SK-N-SH treated with all-trans-retinoic acid at 6 μM for 48 hours (cell line): Measurements from ENCODE around the gene TEP1.

Source experiments
- ATAC-seq: fragments of 200-7000 bp; cut with Tn5 transposase; 3 replicates; pipeline ENCODE4 v1.9.1; 2020; ENCODE audit warnings: mild to moderate bottlenecking, moderate library complexity
- CREB5 ChIP-seq: fragments of 250-450 bp; sonication (Bioruptor Pico); IDR thresholded peaks from 2 replicates; pipeline ENCODE4 v1.5.1; 2020; ENCODE audit warnings: low read depth, mild to moderate bottlenecking, moderate library complexity
- CSDC2 ChIP-seq: fragments of 250-450 bp; sonication (Bioruptor Pico); IDR thresholded peaks from 2 replicates; pipeline ENCODE4 v1.5.0; 2020; ENCODE audit warnings: mild to moderate bottlenecking, moderate library complexity
- CSRNP3 ChIP-seq: fragments of 250-450 bp; sonication (Bioruptor Pico); IDR thresholded peaks from 2 replicates; pipeline ENCODE4 v1.5.1; 2021; ENCODE audit warnings: mild to moderate bottlenecking, moderate library complexity
- GLIS3 ChIP-seq: fragments of 250-450 bp; sonication (Bioruptor Pico); IDR thresholded peaks from 2 replicates; pipeline ENCODE4 v1.5.0; 2020; ENCODE audit warnings: mild to moderate bottlenecking, moderate library complexity
- ISL1 ChIP-seq: fragments of 250-450 bp; sonication (Bioruptor Pico); IDR thresholded peaks from 2 replicates; pipeline ENCODE4 v2.1.2; 2022; ENCODE audit warnings: mild to moderate bottlenecking, moderate library complexity
- OSR1 ChIP-seq: fragments of 250-450 bp; sonication (Bioruptor Pico); IDR thresholded peaks from 2 replicates; pipeline ENCODE4 v1.8.0; 2022; ENCODE audit warnings: moderate library complexity, mild to moderate bottlenecking, inconsistent platforms
- PATZ1 ChIP-seq: fragments of 250-450 bp; sonication (Bioruptor Pico); IDR thresholded peaks from 2 replicates; pipeline ENCODE4 v1.8.0; 2020; ENCODE audit warnings: mild to moderate bottlenecking, moderate library complexity, borderline replicate concordance
- POU6F1 ChIP-seq: fragments of 250-450 bp; sonication (Bioruptor Pico); IDR thresholded peaks from 2 replicates; pipeline ENCODE4 v1.8.0; 2021; ENCODE audit warnings: low read depth, mild to moderate bottlenecking, moderate library complexity, borderline replicate concordance
- RARB ChIP-seq: fragments of 250-450 bp; sonication (Bioruptor Pico); IDR thresholded peaks from 2 replicates; pipeline ENCODE4 v1.8.0; 2021; ENCODE audit warnings: mild to moderate bottlenecking, moderate library complexity
- SNAI2 ChIP-seq: fragments of 250-450 bp; sonication (Bioruptor Pico); IDR thresholded peaks from 2 replicates; pipeline ENCODE4 v1.5.0; 2020; ENCODE audit warnings: mild to moderate bottlenecking, moderate library complexity
- TOX ChIP-seq: fragments of 250-450 bp; sonication (Bioruptor Pico); IDR thresholded peaks from 2 replicates; pipeline ENCODE4 v1.8.0; 2021; ENCODE audit warnings: mild to moderate bottlenecking, moderate library complexity, borderline replicate concordance
- TSHZ2 ChIP-seq: fragments of 250-450 bp; sonication (Bioruptor Pico); IDR thresholded peaks from 2 replicates; pipeline ENCODE4 v1.5.0; 2020; ENCODE audit warnings: mild to moderate bottlenecking, moderate library complexity
- ZC3H10 ChIP-seq: fragments of 250-450 bp; sonication (Bioruptor Pico); IDR thresholded peaks from 2 replicates; pipeline ENCODE4 v1.5.1; 2021; ENCODE audit warnings: mild to moderate bottlenecking, moderate library complexity
- ZFP30 ChIP-seq: fragments of 450-650 bp; formaldehyde crosslinking; IDR thresholded peaks from 2 replicates; pipeline ENCODE4 v1.5.0; 2022; ENCODE audit warnings: mild to moderate bottlenecking, moderate library complexity

The TEP1 gene

GRCh38 chr14:20435582-20436362, 22.5 kb upstream of the TEP1 start, which contains the start of gene KLHL33:
Gene KLHL33, minus strand, starts transcription at chr14:20436166. Its CDS starts 355 bp downstream, at chr14:20435811.
- ATAC-seq = no peak

GRCh38 chr14:20434701-20435581, 21.6 kb upstream of the TEP1 start:
- no peak for ATAC-seq
- TF ChIP-seq GLIS3 (no peak), SNAI2 (CRISPR knock-in tag) (no peak), CSRNP3 (CRISPR knock-in tag) (no peak), ZC3H10 (CRISPR knock-in tag) (no peak)
- TF ChIP-seq, all 23 proteins: peak for 0

More at GRCh38 chr14:20435582-20436362, 22.5 kb upstream of the TEP1 start, which contains the start of gene KLHL33:
- TF ChIP-seq TOX (CRISPR knock-in tag) (no peak), CSDC2 (CRISPR knock-in tag) (no peak), CREB5 (CRISPR knock-in tag) (no peak), GLIS3 (no peak)

- TF ChIP-seq ZC3H10 (CRISPR knock-in tag) (no peak), CSDC2 (CRISPR knock-in tag) (no peak), RARB (CRISPR knock-in tag) (no peak), TSHZ2 (no peak), POU6F1 (CRISPR knock-in tag) (no peak), PATZ1 (CRISPR knock-in tag) (no peak), ZFP30 (CRISPR knock-in tag) (no peak), OSR1 (CRISPR knock-in tag) (no peak), CSRNP3 (CRISPR knock-in tag) (no peak), SNAI2 (CRISPR knock-in tag) (no peak), TOX (CRISPR knock-in tag) (no peak), ISL1 (CRISPR knock-in tag) (no peak)
- no peak for ATAC-seq
Measured at GRCh38 chr14:20429801-20430669, 16.7 kb upstream of the TEP1 start.
